GM18519 (cell line): Measurements from ENCODE around the gene PTPRU.
"Not testable (repeated sequence)": the region's sequence is repeated elsewhere in the genome, so short reads cannot be mapped to it uniquely, and the experiment has no call there.

Experiments used
- ATAC-seq: cut with Tn5 transposase; IDR thresholded peaks from one replicate; pipeline ENCODE4 v1.9.1; 2021; ENCODE audit warnings: mild to moderate bottlenecking, moderate library complexity; ENCODE audit not compliant: unreplicated experiment, low FRiP score

The PTPRU gene

GRCh38 chr1:29284286-29284960 lies 48.1 kb downstream of the PTPRU start:
- ATAC-seq = no peak

- no peak for ATAC-seq
Observed at GRCh38 chr1:29284961-29285560, 48.7 kb downstream of the PTPRU start.

GRCh38 chr1:29285771-29286170 lies 49.4 kb downstream of the PTPRU start:
- ATAC-seq = no peak

- no peak for ATAC-seq
Observed at GRCh38 chr1:29286194-29286767, 50.0 kb downstream of the PTPRU start.

- no peak for ATAC-seq
Observed at GRCh38 chr1:29289493-29289892, 53.2 kb downstream of the PTPRU start.

- ATAC-seq = no peak
Observed at GRCh38 chr1:29290414-29290985, 54.2 kb downstream of the PTPRU start.

- no peak for ATAC-seq
Observed at GRCh38 chr1:29291756-29292155, 55.4 kb downstream of the PTPRU start.

- ATAC-seq = no peak
Observed at GRCh38 chr1:29292344-29292743, 56.0 kb downstream of the PTPRU start.

- no peak for ATAC-seq
Observed at GRCh38 chr1:29297450-29297849, 61.1 kb downstream of the PTPRU start.

GRCh38 chr1:29298246-29298645 lies 61.9 kb downstream of the PTPRU start:
- ATAC-seq = no peak

GRCh38 chr1:29299446-29299845 lies 63.1 kb downstream of the PTPRU start:
- no peak for ATAC-seq

GRCh38 chr1:29301732-29302131 lies 65.4 kb downstream of the PTPRU start:
- ATAC-seq = not testable (repeated sequence)

- ATAC-seq = no peak
Observed at GRCh38 chr1:29303201-29304024, 67.1 kb downstream of the PTPRU start.

- no peak for ATAC-seq
Observed at GRCh38 chr1:29304025-29304684, 67.8 kb downstream of the PTPRU start.

GRCh38 chr1:29305943-29306342 lies 69.6 kb downstream of the PTPRU start:
- no peak for ATAC-seq

GRCh38 chr1:29306471-29307140 lies 70.3 kb downstream of the PTPRU start:
- no peak for ATAC-seq

- no peak for ATAC-seq
Observed at GRCh38 chr1:29309075-29309474, 72.8 kb downstream of the PTPRU start.

- ATAC-seq = no peak
Observed at GRCh38 chr1:29309621-29310020, 73.3 kb downstream of the PTPRU start.

- no peak for ATAC-seq
Observed at GRCh38 chr1:29310616-29311180, 74.4 kb downstream of the PTPRU start.
